GM06990 (cell line): ENCODE results near the gene KMT2E.

Experiments used
- DNase-seq: peaks from one replicate; pipeline ENCODE4 v3.0.0-alpha.2; 2011; ENCODE audit not compliant: insufficient read length; ENCODE audit errors: extremely low read depth
- H3K27me3 ChIP-seq: replicated peaks from 2 replicates; pipeline ENCODE4 v1.6.0; 2011; ENCODE audit warnings: low read length; ENCODE audit not compliant: control insufficient read depth, insufficient read depth
- H3K36me3 ChIP-seq: 2 replicates; pipeline ENCODE4 v1.5.1; 2011; ENCODE audit warnings: low read length; ENCODE audit not compliant: control insufficient read depth, insufficient read depth
- H3K4me3 ChIP-seq: replicated peaks from 2 replicates; pipeline ENCODE4 v1.5.1; 2011; ENCODE audit warnings: low read depth, mild to moderate bottlenecking, control low read depth, low read length
- CTCF ChIP-seq: IDR thresholded peaks from 2 replicates; pipeline ENCODE4 v1.5.1; 2011; ENCODE audit warnings: low read length, control low read depth, mild to moderate bottlenecking, inconsistent platforms; ENCODE audit not compliant: insufficient read depth, poor library complexity, severe bottlenecking

KMT2E gene

GRCh38 chr7:104980841-104981671, 32.9 kb upstream of the KMT2E start:
- no peak overlapping the region for H3K4me3 ChIP-seq
- DNase-seq: no peak
- peak; percentile 50 for TF ChIP-seq CTCF
- no peaks in the 10 kb centered on the region for H3K27me3 ChIP-seq
- H3K36me3 ChIP-seq: no peaks in the 10 kb centered on the region; the same call in 1 of the 2 replicates

DNA sequence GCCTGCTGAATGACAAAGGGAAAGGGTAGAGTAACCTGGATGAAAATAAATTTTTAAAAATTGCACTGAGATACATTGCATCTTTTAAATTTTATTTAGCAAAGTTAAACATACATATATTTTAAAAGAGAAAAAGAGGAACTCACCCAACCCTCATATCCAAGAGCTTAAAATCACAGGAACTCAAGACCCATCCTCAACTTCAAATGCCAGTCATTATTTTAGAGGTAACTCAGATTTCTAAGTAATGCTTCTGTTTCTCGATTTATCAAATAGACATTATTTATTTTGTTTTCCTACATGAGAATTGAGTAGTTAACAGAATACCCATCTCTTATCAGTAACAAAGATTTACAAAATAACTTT, 32.4 kb upstream of the KMT2E start:
- no peak for TF ChIP-seq CTCF
- no peaks in the 10 kb centered on the region for H3K27me3 ChIP-seq
- peaks cover 2% of the 10 kb centered on the region for H3K36me3 ChIP-seq
- DNase-seq: no peak
- H3K4me3 ChIP-seq: no peak overlapping the region

DNA sequence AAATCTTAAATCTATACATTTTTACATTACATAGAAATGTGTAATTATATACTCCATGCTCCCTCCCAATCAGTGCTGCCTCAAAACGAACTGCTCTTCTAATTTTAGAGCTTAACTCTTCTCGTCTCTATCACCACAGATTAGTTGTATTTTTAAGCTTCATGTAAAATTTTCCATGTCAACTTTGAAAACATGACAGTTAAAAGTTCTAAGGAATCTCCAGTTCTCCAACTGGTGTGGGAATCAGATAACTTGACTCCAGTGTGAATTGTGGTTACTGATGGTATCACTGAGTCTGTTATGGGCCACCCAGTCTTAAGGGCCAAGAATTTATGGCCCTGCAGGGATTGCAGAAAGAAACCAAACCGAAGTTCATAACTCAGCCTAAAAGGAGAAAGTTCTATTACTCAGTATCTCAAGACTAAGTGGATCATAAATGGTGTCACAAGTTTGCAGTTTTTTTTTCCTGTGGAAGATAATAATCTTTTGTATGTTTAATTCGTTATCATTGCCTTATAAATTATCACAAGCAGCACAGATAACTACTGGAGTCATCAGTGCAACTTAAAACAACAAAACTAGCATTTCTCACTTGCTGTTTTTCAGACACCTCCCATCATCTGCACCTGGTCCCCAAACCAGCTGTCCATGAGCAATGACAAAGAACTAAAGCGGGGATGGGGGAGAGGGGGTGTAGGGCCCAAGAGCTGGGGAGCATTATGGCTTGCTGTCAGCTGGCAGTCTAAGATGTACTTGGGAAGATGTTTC, 31.5 kb upstream of the KMT2E start:
- H3K4me3 ChIP-seq: peak overlapping the region; percentile 78
- TF ChIP-seq CTCF: no peak
- no peak for DNase-seq
- H3K27me3 ChIP-seq: no peaks in the 10 kb centered on the region
- H3K36me3 ChIP-seq: peaks cover 2% of the 10 kb centered on the region

- Histone ChIP-seq H3K36me3 (peaks cover 2% of the 10 kb centered on the region), H3K4me3 (peak overlapping the region; percentile 78), H3K27me3 (no peaks in the 10 kb centered on the region)
- no peak for DNase-seq
- TF ChIP-seq CTCF: no peak
Observed at GRCh38 chr7:104983076-104983577, 30.9 kb upstream of the KMT2E start.

GRCh38 chr7:104983578-104984539, 30.1 kb upstream of the KMT2E start:
- H3K4me3 ChIP-seq: peak overlapping the region; percentile 78
- TF ChIP-seq CTCF: peak; percentile 58
- no peaks in the 10 kb centered on the region for H3K27me3 ChIP-seq
- DNase-seq: peak; percentile 88
- peaks cover 2% of the 10 kb centered on the region for H3K36me3 ChIP-seq
